GM18520 (cell line): ENCODE measurements around the gene SRP54.
A peak's percentile ranks its signal among the peaks of the same experiment; 100 is the strongest.
"Not testable (repeated sequence)": the region's sequence is repeated elsewhere in the genome, so short reads cannot be mapped to it uniquely, and the experiment has no call there.

Source experiments
- ATAC-seq: cut with Tn5 transposase; IDR thresholded peaks from one replicate; pipeline ENCODE4 v1.9.1; 2021; ENCODE audit not compliant: unreplicated experiment

Gene SRP54

DNA sequence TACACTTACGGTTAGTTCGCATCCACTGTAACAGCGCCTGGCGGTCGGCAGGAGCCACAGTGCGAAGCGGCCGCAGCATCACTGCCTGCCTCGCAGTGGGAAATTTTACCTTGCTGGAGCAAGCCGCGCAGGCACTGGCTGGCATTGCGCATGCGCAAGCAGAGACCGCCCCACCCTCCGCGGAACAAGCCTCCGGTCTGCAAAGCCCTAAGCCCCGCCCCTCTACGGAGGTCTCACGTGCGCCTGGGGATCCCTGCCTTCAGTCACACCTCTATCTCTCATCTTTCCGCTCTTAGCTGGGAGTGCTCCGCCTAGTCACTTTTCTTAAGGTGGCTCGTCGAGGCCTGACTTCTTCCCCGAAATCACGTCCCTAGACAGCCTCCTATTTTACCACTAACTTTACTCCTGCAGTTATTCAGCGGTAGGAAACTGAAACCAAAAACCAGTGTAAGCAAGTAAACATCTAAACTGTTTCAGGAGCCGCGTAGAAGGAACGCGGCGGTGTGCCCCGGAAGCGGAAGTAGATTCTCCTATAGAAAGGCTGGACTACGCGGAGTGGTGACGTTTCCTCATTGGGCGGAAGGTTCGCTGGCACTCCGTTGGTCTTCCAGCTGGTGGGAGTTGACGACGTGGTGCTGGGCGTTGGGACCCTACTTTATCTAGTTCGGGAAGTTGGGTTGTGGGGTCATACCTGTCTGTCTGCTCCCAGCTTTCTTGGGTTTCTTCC is at the start of gene SRP54:
Gene SRP54, plus strand, starts transcription at position 572 of the 727 bp plus-strand sequence. CDS start 13,718 bp downstream, outside the sequence.
- ATAC-seq, result peak; percentile 76

DNA sequence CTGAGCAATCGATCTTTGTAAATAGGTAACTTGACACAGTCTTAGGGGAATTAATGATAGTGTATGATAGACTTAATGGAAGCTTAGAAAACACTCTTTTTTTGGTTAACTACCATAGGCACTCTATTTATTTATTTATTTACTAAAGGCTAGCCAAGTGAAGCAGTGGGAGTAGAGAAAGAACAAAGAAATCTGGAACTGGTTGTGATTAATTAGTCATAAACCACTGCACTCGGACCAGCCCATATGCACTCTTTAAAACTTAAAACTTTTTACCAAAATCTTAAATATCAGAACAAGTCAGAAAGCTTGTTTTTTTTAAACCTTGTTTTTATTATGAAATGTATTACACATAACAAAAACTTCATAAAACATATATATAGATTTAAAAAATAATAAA is 49.5 kb upstream of the SRP54 start:
- no peak for ATAC-seq

DNA sequence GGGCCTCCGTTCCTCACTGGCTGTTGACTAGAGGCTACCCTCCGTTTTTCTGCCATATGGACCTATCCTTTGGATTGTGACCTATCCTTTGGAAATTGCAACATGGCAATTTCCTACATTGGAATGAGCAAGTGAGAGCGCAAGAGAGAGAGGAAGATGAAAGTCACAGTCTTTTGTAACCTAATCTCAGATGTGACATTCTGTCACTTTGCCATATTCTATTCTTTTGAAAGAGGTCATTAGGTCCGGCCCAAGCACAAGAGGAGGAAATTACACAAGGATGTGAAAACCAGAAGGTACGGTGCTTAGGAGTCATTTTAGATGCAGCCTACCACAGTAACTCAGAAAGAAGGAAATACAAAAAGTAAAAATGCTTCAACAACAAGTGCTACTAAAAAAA is 47.3 kb upstream of the SRP54 start:
- no peak for ATAC-seq

DNA sequence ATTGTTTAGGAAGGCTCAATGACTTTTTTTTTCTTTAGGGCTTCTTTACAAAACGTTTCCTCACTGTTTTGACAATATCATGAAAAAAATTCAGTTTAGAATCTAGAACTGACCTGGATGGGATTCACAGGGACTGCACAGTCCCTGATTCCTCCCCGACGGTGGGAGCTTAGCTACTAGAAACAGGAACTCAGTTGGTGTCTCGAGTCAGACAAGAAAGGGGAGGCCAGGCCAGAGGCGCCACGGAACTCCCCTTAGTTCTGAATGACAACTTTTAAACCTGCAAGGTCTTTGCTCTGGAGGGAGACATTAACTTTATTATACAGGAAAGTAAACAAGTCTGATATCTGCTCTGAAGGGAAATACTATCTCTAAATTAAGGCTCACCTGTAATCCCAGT is 45.4 kb upstream of the SRP54 start:
- no peak for ATAC-seq

DNA sequence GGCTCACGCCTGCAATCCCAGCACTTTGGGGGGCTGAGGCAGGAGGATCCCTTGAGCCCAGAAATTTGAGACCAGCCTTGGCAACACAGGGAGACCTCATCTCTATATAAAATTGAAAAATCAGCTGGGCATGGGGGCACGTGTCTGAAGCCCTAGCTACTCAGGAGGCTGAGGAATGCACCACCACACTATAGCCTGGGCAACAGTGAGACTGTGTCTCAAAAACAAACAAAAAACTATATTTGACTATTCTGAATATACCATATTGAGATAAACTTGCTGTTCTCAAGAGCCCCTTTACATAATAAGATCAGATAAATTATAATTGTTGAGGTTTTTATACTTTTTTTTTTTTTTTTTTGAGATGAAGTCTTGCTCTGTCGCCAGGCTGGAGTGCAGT is 44.9 kb upstream of the SRP54 start:
- no peak for ATAC-seq

DNA sequence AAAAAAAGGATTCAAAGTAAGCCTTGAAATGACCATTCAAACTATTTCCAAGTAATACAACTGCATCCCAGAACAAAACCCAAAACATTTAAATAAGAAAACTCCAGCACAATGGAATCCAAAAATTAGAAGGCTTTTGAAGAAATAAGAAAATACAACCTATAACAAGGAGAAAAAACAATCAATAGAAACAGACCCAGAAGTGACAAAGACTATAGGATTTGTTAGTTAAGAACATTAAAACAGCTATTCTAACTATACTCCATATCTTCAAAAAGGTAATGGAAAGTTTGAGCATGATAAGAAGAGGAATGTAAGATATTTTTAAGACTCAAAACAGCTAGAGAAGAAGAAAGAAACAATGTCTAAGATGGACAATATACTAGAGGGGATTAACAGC is 39.3 kb upstream of the SRP54 start:
- ATAC-seq, result no peak

DNA sequence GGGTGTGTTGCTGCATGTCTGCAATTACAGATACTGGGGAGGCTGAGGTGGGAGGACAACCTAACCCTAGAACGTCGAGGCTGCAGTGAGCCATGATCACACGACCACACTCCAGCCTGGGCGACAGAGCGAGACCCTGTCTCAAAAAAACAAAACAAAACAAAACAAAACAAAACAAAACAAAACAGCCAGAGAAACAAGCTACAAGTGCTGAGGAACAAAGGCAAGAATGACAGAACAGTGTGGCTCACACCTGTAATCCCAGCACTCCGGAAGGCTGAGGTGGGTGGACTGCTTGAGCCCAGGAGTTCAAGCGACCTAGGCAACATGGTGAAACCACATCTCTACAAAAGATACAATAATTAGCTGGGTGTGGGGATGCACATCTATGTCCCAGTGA is 38.0 kb upstream of the SRP54 start:
- ATAC-seq, result no peak

DNA sequence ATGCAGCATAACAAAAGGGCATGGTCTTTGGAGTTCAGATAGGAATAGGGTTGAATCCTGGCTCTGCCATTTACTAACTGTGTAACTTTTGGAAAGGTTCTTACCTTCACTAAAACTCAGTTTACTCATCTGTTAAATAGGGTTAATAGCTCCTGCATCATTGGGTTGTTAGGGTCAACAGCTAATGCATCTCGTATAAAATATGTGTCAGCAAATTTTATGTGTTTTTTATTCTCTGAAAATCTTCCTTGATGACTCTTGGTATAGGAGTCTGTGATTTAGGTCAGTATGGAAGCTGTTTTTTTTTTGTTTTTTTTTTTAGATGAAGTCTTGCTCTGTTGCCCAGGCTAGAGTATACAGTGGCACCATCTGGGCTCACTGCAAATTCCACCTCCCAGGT is 36.1 kb upstream of the SRP54 start:
- ATAC-seq, result no peak

DNA sequence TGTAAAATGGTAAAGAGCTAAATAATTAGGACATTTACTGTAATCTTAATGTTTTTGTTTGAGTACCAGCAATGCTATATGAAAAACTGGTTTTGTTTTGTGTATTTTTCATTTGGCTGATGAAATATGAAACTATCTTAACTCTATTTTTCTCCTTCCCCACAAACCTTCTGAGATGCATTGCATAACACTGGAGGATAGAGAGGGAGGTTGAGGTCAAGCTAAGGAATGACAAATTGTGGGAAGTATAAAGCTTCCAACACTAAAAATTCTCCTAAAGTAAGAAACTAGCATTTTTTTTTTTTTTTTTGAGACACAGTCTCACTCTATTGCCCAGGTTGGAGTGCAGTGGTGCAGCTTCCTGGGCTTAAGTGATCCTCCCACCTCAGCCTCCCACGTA is 31.5 kb upstream of the SRP54 start:
- ATAC-seq, result no peak

DNA sequence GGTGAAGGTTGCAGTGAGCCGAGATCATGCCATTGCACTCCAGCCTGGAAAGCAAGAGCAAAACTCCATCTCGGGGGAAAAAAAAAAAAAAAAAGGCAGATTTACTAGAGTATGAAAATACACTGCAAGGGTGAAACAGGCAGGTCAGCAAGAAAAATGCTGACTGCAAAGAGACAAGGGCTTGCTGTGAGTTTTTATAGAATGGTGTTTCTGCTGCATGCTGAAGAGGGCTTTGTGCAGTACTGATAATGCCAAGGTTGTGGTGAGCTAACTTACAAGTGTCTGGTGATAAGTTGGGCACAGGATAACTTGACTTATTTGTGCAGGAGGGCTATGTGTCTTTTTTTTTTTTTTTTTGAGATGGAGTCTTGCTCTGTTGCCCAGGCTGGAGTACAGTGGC is 25.9 kb upstream of the SRP54 start:
- no peak for ATAC-seq

DNA sequence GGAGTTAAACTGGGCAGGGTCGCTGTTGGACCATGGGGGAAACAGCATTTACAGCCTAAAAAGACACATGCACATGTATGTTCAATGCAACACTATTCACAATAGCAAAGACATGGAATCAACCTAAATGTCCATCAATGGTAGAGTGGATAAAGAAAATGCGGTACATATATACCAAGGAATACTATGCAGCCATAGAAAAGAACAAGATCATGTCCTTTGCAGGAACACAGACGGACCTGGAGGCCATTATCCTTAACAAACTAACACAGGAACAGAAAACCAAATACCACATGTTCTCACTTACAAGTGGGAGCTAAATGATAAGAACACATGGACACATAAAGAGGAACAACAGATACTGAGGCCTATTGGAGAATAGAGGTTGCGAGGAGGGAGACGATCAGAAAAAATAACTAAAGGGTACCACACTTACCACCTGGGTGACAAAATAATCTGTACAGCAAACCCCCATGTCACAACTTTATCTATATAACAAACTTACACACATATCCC is 25.0 kb upstream of the SRP54 start:
- ATAC-seq, result no peak

DNA sequence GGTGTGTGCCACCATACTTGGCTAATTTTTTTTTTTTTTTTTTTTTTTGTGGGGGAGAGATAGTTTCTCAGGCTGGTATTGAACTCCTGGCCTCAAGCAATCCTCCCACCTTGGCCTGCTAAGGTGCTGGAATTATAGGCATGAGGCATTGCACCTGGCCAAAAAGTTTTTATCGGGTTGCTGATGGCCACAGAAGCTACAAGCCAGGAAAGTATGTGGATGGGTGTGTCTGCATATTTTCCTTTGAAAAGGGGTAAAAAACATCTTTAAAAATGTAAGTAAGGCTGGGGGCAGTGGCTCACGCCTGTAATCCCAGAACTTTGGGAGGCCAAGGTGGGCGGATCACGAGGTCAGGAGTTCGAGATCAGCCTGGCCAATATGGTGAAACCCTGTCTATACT is 20.7 kb upstream of the SRP54 start:
- ATAC-seq, result not testable (repeated sequence)

DNA sequence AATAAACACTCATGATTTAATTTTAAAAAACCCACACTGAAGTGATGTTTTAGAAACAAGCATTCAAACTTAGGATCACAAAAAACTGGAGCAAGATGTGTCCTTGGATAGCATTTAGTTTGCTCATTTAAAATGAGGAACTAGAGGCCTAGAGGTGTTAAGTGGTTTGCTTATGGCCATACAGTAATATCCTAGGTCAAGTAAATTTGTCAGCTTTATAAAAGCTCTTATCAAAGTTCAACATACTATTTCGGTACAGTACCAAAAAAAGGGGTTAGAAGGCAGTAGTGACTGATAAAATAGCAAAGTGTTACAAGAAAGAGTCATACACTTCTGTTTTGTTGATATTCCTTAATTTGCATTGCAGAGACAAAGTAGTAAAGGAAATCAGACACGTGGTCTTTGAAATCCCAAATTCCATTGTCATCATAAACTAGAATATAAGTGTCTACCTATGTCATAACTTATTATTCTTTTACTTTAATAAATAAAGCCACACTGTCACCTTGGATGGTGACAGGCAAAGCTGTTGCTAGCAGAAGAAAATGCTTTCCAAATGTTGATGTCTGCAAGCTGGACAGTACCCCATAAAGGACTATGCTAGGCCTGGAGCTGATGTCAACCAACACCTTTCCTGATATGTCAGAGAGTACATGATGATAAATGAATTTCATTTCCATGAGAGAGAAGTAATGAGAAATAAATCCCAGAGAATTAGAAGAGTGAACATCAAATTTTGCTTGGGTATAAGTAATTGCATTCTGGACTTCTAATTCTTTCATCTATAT is 17.6 kb upstream of the SRP54 start:
- ATAC-seq, result no peak

DNA sequence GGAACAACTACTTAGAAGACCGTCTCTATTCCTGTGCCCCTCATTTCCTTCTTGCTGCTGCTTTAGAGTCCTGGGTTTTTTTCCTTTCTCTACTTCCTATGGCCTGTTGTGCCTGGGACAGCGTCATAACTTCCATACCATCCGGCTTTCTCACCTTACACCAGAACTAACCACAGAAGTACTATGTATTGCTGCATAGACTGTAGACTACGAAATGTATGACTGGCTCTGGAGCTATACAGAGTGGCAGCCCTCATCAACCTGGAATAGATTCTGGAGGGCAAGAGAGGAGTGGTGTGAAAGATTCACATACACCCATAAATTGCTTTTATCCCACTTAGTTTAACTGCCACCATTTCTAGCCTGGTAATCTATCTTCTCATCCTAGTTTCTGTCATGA is 16.9 kb upstream of the SRP54 start:
- no peak for ATAC-seq

DNA sequence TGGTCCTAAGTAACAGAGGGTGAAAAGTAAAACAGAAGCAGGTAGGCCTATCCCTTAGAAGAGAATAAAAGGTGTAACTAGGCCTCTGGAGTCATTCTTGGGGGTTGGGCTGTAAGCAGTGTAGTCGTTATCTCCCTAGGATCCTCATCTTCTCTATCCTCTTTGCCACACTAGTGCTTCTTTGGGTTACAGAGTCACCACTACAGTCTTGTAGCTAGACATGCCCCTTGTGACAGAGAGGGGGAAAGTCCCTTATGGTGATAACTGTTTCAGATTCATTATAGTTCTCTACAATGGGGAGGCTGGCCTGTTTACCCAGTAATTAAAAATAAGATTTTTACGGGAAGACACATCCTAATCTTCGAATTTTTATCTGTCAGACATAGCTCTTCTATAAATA is 16.4 kb upstream of the SRP54 start:
- peak; percentile 94 for ATAC-seq

DNA sequence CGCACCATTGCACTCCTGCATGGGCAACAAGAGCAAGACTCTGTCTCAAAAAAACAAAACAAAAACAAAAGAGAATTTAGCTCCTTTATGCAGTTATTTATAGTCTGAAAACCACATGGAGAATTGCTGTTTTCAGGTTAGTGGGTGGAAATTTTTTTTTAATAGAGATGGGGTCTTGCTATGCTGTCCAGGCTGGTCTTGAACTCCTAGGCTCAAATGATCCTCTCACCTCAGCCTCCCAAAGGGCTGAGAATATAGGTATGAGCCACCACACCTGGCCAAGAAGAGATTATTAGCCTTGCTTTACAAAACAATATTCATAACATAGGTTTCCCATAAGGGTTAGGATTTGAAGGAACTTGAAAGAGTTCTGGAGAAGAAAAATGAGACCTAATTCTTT is 12.1 kb upstream of the SRP54 start:
- no peak for ATAC-seq

DNA sequence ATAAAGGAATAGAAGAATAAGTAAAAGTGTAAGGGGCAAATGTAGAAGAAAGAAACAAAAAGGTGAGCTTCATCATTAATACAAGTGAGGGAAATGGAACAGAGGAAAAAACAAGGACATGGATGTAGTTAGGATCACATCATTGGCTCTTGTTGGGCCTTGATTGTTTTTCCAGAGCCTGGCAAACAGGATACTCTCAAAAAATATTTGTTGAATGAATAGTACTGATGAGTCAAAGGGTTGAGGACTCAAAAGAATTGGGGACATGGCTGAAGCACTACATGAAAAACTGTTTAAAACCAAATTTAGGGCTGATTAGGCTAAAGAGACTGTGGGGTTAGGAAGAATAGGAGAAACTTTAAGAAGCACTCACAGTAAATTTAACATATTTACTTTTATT is 11.4 kb upstream of the SRP54 start:
- ATAC-seq, result no peak

DNA sequence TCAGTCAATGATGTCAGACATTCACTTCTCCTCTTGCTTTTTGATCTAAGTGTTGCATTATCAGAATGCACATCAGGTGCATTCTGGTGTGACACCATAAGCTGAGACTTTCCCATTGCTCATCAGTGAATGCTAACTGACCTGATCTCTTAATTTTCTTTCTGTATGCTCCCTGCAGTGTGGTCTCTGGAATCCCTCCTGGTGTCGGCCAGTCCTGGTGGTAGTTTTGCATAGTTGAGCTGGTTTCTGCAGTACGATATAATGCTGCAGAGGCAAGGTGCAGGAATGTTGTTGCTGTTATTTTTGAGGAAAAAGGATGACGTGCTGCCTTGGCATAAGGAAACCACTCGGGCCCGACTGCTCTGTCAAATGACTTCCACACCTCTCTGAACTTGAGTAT is 11.0 kb upstream of the SRP54 start:
- no peak for ATAC-seq

DNA sequence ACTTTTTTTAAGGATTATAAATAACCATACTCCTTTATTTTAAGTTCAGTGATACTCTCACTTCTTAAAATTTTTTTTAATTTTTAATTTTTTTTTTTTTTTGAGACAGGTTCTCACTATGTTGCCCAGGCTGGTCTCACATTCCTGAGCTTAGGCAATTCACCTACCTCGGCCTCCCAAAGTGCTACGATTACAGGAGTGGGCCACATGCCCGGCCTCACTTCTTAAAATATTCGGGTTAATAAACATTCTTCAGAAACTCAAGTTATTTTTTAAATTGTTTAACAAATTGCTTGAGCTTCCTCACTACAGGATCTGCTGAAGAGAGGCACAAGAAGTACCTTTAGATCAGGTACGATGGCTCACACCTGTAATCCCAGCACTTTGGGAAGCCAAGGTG is 4.3 kb upstream of the SRP54 start:
- no peak for ATAC-seq

DNA sequence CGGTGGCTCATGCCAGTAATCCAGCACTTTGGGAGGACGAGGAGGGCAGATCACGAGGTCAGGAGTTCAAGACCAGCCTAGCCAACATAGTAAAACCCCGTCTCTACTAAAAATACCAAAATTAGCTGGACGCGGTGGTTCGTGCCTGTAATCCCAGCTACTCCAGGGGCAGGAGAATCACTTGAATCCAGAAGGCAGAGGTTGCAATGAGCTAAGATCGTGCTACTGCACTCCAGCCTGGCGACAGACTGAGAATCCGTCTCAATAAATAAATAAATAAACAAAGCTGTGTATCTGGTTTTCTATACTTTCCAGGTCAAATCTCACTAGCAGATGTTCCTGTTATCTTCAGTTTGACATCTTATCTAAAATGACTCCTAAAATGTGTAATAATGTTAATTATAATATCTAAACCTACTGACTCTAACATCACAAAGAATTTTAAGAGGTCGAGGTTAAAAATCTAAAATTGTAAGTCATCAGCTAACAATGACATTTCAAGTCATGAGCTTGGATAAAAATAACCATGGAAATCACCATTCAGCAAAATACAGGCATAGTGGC is 2.4 kb upstream of the SRP54 start:
- no peak for ATAC-seq

DNA sequence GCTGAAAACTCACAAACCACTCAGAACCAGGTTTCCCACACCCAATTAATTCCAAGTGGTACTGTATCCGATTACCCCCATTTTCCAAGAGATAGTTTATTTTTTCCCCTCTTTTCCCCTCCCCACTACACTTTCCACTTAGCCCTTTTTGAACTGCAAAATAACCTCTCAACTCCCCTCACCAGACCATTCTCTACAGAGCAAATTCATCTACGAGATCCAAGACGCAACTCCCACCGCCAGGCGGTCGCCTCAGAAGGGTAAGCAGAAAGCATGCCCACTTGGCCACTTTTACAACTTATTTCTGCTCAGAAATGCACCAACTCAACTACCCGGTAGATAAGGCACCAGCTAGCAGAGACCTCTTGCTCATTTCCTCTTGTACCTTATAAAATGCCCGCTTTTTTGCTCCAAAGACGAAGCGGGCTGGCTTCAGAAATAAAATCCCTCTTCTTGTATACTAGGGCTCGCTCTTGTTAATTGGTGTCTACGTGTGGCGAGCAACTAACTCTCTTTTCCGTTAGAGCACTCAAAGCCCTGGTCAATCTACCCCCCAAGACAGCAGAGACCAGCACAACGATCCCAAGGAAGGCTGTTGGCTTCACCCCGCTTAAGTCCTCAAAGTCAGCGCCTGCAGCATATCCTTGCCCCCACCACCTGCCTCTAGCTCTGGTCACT is 910 bp upstream of the SRP54 start:
- ATAC-seq, result no peak
